Embryonic facial prominence (tissue), 1 donor: ENCODE data around the gene MPRIP.

Experiments
- DNase-seq: peaks from one replicate; pipeline ENCODE4 v3.0.0-alpha.2; 2016; ENCODE audit errors: extremely low spot score

MPRIP gene

GRCh38 chr17:17088086-17088485, 45.8 kb downstream of the MPRIP start:
- DNase-seq = no peak

- no peak for DNase-seq
These were observed 46.6 kb downstream of the MPRIP start for GRCh38 chr17:17088541-17089525.

GRCh38 chr17:17089796-17090641, 47.8 kb downstream of the MPRIP start:
- no peak for DNase-seq

GRCh38 chr17:17090642-17091103, 48.4 kb downstream of the MPRIP start:
- no peak for DNase-seq

- DNase-seq = no peak
These were observed 49.0 kb downstream of the MPRIP start for GRCh38 chr17:17091276-17091675.

GRCh38 chr17:17091856-17092756, 49.8 kb downstream of the MPRIP start:
- DNase-seq = no peak

- DNase-seq = no peak
These were observed 51.5 kb downstream of the MPRIP start for GRCh38 chr17:17093764-17094163.

GRCh38 chr17:17096438-17097178, 54.4 kb downstream of the MPRIP start:
- DNase-seq = no peak

GRCh38 chr17:17097763-17098345, 55.6 kb downstream of the MPRIP start:
- DNase-seq = no peak

GRCh38 chr17:17098551-17099179, 56.4 kb downstream of the MPRIP start:
- DNase-seq = peak; percentile 10

- no peak for DNase-seq
These were observed 59.9 kb downstream of the MPRIP start for GRCh38 chr17:17102176-17102575.

GRCh38 chr17:17103160-17103559, 60.9 kb downstream of the MPRIP start:
- DNase-seq = no peak

- DNase-seq = no peak
These were observed 61.8 kb downstream of the MPRIP start for GRCh38 chr17:17104036-17104435.

GRCh38 chr17:17104494-17104893, 62.2 kb downstream of the MPRIP start:
- DNase-seq = no peak

- no peak for DNase-seq
These were observed 63.7 kb downstream of the MPRIP start for GRCh38 chr17:17105976-17106375.

- DNase-seq = no peak
These were observed 64.5 kb downstream of the MPRIP start for GRCh38 chr17:17106756-17107155.

- no peak for DNase-seq
These were observed 65.0 kb downstream of the MPRIP start for GRCh38 chr17:17107281-17107680.

GRCh38 chr17:17107891-17108431, 65.7 kb downstream of the MPRIP start:
- no peak for DNase-seq

GRCh38 chr17:17108451-17109049, 66.3 kb downstream of the MPRIP start:
- DNase-seq = no peak
